Keratinocyte (primary cell): ENCODE data around the gene FAN1.

ENCODE experiments used
- EZH2 ChIP-seq: IDR thresholded peaks from one replicate; pipeline ENCODE4 v1.6.1; 2012; ENCODE audit warnings: inconsistent platforms, mild to moderate bottlenecking, low read length, moderate library complexity
- TF ChIP-seq, protein P1 (sequence below), 3 experiments: IDR thresholded peaks in 1 of 3; conservative IDR thresholded peaks in 1 of 3; optimal IDR thresholded peaks in 1 of 3; 2 replicates in 2 of 3; 3 replicates in 1 of 3; pipeline versions ENCODE3 to v1.5.1; 2011; ENCODE audit warnings: low read length in 3 of 3, mild to moderate bottlenecking in 3 of 3, moderate library complexity in 2 of 3, control low read depth in 1 of 3, inconsistent platforms in 1 of 3; ENCODE audit not compliant: insufficient read depth in 2 of 3; ENCODE audit errors: extremely low read depth in 1 of 3

DNA sequence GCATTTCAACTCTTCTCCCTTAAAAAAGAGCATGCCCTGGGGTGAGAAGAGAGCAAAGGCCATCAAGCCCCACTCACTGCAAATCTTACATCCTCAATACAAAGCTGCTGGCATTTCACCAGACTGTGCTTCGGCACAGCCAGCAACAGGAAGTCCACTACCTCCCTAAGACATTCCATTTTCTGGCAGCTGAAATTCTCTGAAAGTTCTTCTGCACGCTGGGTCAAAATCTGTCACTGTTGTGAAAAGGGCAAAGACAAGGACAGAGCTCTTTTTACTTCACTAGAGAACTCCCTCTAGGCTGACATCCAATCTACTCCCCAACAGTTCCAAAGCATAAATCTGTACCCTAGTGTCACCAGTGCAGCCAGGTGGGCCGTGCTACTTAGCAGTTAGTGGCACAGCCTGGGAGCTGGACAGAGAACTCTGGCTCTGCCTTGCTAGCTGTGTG, 81.4 kb downstream of the FAN1 start:
- no peak for TF ChIP-seq EZH2
- TF ChIP-seq, protein P1, sequence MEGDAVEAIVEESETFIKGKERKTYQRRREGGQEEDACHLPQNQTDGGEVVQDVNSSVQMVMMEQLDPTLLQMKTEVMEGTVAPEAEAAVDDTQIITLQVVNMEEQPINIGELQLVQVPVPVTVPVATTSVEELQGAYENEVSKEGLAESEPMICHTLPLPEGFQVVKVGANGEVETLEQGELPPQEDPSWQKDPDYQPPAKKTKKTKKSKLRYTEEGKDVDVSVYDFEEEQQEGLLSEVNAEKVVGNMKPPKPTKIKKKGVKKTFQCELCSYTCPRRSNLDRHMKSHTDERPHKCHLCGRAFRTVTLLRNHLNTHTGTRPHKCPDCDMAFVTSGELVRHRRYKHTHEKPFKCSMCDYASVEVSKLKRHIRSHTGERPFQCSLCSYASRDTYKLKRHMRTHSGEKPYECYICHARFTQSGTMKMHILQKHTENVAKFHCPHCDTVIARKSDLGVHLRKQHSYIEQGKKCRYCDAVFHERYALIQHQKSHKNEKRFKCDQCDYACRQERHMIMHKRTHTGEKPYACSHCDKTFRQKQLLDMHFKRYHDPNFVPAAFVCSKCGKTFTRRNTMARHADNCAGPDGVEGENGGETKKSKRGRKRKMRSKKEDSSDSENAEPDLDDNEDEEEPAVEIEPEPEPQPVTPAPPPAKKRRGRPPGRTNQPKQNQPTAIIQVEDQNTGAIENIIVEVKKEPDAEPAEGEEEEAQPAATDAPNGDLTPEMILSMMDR (optimal IDR thresholded peaks at IDR 0.05 in 1 of 3, IDR thresholded peaks at IDR 0.05 in 1 of 3, conservative IDR thresholded peaks at IDR 0.05 in 1 of 3; ENCODE audit: extremely low read depth in 1 of 3, insufficient read depth in 2 of 3, low read length in 3 of 3): no peak
